ENCODE results near the gene SSH2.

- no peak for TF ChIP-seq CTCF (conservative IDR thresholded peaks at IDR 0.05; ENCODE audit: low read depth, low read length)
- TF ChIP-seq EZH2 (IDR thresholded peaks at IDR 0.05; ENCODE audit: low read length, unreplicated experiment), result no peak
Observed at GRCh38 chr17:29648005-29648404, 282.0 kb downstream of the SSH2 start.

Measured in PC-3 (cell line).